HG02759 (cell line): ENCODE data around the gene MYO1B.

ENCODE experiments used
- ATAC-seq: cut with Tn5 transposase; IDR thresholded peaks from one replicate; pipeline ENCODE4 v1.9.1; 2021; ENCODE audit warnings: mild to moderate bottlenecking, moderate library complexity; ENCODE audit not compliant: unreplicated experiment

Gene MYO1B

DNA sequence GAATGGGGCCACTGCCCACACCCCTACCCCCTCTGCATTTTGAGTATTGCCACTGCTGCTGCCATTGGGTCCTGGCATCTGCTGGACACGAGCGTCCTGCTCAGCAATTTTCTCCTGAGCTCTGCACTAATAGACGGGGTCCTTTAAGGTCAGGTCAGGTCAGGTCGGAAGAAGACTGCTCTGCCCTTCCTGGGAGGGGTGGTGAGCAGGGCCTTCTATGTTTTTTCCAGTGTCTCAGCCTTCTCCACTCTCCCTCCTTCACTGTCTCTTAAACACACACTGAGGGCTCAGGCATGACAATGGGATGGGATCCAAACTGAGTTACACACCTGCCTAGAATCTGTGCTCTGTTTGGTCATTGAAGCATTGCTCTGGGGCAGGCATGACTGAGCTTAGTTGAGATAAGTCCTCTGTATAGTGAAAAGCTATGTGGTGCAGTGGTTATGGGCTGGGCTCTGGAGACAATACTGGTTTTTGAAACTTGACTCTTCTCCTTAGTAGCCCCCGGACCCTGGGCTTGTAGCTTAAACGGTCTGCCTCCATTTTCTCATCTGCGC is 10.6 kb downstream of the MYO1B start:
- no peak for ATAC-seq

GRCh38 chr2:191257934-191258333 is 12.7 kb downstream of the MYO1B start:
- no peak for ATAC-seq

GRCh38 chr2:191258996-191259395 is 13.8 kb downstream of the MYO1B start:
- ATAC-seq = no peak

DNA sequence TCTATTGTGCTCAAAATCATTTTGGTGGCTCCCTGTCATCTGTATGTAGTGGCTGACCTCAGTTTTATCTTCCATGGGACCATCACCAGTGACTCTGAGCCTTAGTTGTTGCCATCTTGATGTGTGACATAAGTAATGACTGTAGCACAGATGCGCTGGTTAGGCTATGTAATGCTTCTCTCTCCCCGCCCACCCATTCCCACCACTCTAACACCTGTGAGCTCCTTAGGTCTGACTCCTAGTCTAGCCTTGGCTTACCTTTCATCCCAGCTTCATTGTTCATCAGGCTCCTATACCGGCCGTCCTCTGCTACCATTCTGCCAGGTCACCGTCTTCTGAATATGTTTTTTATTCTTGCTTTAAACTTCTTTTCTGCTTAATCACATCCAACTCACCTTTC is 17.2 kb downstream of the MYO1B start:
- ATAC-seq = no peak

GRCh38 chr2:191263050-191263449 is 17.8 kb downstream of the MYO1B start:
- no peak for ATAC-seq

- ATAC-seq = no peak
Observed at GRCh38 chr2:191264647-191265081, 19.5 kb downstream of the MYO1B start.

DNA sequence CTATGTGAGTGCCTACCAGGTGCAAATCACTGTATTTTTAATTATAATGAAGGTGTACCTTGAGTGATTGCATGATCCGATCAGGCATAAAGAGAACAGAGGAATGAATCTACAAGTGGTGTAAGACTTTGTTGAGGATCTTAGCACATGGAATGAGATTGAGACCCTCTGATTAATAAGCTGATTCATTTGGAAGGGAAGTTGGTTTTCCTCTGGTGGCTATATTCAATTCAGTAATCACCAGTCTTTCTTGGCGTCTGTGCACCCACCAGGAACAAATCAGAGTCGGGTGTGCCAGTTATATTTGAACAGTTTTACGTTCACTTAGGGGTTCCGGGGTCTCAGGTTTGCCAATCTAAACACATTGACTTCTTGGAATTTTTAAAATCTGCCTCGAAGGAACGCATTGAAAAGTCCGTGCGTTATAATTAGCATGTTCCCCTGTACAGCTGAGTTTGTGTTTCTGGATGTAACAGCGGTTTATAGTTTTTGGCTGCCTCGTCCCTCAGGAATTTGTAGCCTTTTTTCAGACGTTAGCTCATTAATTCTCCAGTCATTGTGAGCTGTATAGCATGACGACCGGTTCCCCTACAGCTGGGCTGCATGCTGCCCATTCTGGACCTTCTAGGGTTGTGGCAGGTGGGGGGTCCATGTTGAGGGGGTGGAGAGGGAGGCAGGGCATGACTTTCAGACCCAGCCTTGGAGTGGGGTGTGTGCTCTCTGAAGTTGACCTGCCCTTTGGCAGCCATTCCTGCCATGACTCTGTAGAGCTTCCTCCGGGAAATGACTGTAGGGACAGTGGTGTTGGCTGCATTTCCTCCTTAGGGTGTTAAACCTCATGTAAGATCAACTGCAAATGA is 20.3 kb downstream of the MYO1B start:
- no peak for ATAC-seq

- no peak for ATAC-seq
Observed at GRCh38 chr2:191266201-191266600, 21.0 kb downstream of the MYO1B start.

GRCh38 chr2:191268596-191268995 is 23.4 kb downstream of the MYO1B start:
- ATAC-seq = no peak

DNA sequence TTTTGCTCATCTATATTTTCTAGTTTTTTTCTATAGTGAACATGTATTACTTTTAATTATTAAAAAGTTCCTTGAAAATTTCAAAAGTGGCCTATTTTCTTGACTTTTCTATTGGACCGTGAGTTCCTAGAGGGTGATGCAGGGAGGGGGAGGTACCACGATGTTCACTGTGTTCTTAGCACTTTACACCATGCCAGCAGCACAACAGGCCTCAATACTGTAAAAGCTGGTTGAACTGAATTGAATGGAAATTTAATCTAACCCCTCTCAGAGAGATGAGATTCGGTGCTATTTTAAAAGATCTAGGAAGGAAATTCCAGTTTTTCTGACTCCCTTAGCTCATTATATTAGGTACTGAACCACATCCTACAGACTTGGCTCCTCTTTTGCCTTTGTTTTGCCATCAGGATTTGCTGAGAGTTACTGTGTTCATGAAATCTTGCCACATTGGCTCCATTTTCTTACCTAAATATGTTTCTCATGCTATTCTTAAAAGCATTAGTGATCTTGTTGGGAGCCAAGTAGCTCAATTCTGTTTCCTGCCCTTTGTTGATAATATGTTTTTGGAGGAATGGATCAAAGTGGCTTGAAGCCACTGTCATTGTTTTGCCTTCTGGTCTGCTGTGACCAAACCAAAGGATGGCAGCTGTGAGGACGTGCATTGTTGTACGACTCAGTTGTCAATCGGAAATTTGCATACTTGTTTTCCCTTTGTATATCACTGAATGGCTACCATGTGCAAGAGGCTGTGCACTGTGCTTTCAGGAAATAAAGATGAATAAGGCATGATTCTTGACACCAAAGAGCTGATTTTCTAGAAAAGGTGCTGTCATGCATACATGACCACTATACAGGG is 25.3 kb downstream of the MYO1B start:
- no peak for ATAC-seq

- ATAC-seq = no peak
Observed at GRCh38 chr2:191272064-191272463, 26.9 kb downstream of the MYO1B start.

DNA sequence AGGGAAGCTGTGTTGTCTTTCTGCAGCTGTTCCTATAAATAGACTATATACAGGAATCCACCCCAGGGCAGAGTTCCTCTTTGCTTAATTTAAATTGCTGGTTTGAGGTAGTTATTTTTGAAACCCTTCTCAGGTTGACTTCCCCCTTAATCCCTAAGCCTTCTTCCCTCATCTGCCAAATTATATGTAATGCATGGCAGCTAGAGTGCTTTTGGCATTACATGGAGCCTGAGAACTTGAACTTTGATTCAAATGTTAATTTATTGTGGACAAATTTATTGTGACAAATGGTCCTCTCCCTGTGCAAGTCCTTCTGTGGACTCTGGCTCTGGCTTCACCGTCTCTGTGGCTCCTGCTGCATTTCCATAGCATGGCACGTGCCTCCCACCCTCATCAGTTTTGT is 29.2 kb downstream of the MYO1B start:
- ATAC-seq = no peak

GRCh38 chr2:191276792-191277465 is 31.7 kb downstream of the MYO1B start:
- no peak for ATAC-seq

DNA sequence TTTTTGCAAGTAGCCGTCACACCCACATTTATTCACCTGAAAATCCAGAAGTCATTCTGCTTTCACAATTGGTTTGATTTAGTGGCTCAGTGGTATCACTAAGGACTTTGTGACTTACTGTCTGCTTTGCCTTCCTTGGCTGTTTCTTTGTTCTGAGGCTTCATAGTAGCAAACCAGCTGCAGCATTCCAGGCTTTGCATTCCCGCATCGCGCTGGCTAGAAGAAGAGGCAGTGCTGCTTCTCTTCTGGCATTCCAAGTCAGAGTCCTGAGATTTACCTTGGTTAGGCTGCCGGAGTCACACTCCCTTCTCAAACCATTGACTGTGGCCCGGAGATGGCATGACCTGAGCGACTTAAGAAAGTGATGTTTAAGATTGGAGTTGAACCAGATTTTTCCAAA is 35.1 kb downstream of the MYO1B start:
- no peak for ATAC-seq

- no peak for ATAC-seq
Observed at GRCh38 chr2:191280834-191281756, 35.9 kb downstream of the MYO1B start.

DNA sequence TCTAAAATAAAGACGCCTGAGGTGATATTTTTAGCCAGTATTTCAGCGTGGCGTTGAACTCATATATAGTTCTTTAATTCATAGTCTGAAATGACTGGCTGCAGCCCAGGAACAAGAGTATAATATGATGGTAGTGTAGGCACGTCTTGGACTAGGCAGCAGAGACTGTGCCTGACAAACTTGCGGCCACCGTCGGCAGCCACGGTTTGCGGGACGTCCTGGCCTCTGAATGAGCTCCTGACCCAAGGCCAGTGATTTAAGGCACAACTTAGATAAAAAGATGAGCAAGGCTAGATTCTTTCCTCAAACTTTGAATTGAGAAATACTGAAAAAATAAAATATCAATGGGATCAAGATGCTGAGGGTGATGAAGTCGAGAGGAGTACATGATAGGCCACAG is 40.0 kb downstream of the MYO1B start:
- ATAC-seq = no peak

DNA sequence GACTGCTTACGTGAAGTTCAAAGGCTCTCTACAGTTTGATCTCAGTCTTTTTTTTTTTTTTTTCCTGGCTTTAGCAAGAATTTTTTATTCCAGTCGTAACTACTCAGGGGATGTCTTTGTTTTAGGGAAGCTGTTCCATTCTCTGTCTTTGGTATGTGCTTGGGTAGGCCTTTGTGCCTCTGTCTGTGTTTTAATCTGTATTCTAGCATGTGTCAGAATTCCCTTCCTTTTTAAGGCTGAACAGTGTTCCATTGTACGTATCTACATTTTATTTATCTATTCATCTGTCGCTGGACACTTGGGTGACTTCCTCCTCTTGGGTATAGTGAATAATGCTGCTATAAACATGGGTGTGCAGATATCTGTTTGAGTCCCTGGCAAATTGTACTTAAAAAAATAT is 42.6 kb downstream of the MYO1B start:
- ATAC-seq = no peak

DNA sequence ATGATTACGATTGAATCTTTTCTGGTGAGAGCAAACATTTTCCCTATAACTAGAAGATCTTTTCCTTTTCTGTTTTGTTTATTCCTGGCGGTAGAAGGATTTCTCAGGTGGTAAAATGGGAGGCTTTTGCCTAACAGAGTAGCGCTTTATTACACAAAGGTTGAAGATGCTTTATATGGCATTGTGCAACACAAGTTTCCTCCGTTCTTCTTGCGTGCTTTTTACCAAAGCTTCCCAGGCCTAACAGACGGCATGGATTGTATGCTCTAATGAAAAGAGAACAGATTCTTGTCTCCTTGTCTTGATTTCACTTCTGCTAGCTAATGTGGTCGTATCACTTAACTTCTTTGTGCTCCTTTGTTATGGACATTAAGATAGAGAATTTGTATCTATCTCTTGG is 43.8 kb downstream of the MYO1B start:
- ATAC-seq = no peak

DNA sequence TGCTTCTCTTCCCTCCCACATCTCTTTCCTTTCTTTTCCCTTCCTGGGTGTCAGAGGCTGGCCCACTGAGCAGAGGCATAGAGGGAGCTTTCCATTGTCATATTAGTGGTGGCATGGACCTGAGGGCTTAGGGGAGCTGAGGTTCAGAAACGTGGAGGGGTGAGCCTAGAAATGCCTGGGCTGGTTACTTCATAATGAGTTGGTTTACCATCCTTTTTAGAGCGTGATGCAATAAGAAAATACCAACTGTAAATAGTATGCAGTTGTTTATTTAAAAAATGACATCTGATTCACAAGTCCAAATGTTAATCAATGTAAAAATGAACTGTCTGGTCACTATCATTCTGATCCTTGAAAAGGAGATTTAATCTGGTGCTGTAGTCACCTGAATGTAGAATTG is 46.3 kb downstream of the MYO1B start:
- ATAC-seq = no peak

DNA sequence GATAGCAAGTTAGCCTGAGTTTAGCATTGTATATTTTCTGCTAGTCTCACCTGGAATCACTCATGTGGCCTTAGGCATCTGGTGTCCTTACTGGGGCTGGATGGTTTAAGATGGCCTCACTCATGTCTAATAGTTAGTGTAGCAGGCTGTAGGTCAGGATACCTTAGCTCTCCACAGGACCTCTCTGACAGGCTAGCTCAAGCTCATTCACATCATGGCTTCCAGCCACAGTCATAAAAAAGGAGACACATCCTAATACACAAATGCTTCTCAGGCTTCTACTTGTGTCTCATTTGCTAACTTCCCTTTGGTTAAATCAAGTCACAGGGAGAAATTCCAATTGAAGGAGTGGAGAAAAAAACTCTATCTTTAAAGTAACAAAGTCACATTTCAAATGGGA is 47.7 kb downstream of the MYO1B start:
- ATAC-seq = no peak
